Stimulated activated CD8-positive, alpha-beta memory T cell treated with anti-CD3 and anti-CD28 coated beads, Interleukin-12 subunit alpha, Interleukin-12 subunit beta, amount 100 ng/mL, for 24 hours (primary cell): ENCODE results near the gene PDE7B.

Source experiments
- DNase-seq: peaks from one replicate; pipeline ENCODE4 v3.0.0-alpha.2; 2020; ENCODE audit errors: extremely low read depth

Gene PDE7B

DNA sequence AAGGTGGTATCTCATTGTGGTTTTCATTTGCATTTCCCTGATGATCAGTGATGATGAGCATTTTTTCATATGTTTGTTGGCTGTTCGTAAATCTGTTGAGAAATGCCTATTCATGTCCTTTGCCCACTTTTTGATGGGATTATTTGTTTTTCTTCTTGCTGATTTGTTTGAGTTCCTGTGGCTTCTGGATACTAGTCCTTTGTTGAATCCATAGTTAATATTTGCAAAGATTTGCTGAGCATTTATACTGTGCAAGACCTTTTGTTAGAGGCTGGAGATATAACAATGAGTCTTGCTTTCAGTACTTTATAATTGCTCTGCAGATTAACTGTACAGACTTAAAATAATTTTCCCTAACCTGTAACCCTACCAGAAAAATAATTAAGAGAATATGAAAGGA, 35.6 kb downstream of the PDE7B start:
- no peak for DNase-seq

- DNase-seq = no peak
These were observed 37.3 kb downstream of the PDE7B start for GRCh38 chr6:135888818-135889217.

DNA sequence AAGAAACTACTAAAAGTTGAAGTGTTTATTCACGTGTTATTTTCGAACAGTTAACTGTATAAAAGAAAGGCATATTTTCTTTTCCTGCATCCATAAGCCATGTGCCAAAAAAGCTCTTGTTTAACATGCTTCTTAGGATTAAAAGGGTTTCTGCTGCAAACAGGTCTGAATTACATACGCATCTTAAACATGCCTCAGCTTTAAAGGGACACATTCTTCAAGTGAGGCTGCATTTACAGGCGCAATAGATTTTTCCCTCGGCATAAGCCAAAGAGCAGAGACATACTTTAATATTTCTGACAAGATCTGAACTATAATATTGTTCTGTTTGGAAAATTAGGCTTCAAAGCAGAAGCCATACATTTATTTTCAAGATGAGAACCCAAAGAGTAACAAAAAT, 39.4 kb downstream of the PDE7B start:
- DNase-seq = no peak

DNA sequence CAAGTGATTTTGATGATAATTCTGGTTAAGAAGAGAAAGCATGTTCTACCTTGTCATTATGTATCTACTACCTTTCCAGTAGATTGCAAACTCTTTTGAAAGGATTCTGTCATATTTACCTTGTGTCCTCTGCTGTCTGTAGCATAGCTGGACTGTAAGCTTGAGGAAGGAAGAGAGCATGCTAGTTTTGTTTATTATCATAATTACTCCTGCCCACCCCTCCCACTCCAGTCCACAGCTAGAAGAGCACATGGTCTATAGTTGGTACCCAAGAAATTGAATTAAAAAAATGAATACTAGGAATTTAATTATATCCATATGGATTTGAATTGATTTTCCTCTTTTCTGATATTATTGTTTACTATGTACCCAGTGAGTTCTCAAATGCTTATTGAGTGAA, 40.2 kb downstream of the PDE7B start:
- DNase-seq = no peak

- no peak for DNase-seq
These were observed 43.9 kb downstream of the PDE7B start for GRCh38 chr6:135895231-135895911.

- no peak for DNase-seq
These were observed 45.6 kb downstream of the PDE7B start for GRCh38 chr6:135897087-135897486.

- DNase-seq = no peak
These were observed 50.4 kb downstream of the PDE7B start for GRCh38 chr6:135901774-135902524.

GRCh38 chr6:135902756-135903331, 51.3 kb downstream of the PDE7B start:
- no peak for DNase-seq

- DNase-seq = no peak
These were observed 53.2 kb downstream of the PDE7B start for GRCh38 chr6:135904666-135905065.

GRCh38 chr6:135905604-135906300, 54.3 kb downstream of the PDE7B start:
- DNase-seq = no peak

GRCh38 chr6:135906542-135906941, 55.0 kb downstream of the PDE7B start:
- no peak for DNase-seq

GRCh38 chr6:135906972-135907465, 55.5 kb downstream of the PDE7B start:
- no peak for DNase-seq

DNA sequence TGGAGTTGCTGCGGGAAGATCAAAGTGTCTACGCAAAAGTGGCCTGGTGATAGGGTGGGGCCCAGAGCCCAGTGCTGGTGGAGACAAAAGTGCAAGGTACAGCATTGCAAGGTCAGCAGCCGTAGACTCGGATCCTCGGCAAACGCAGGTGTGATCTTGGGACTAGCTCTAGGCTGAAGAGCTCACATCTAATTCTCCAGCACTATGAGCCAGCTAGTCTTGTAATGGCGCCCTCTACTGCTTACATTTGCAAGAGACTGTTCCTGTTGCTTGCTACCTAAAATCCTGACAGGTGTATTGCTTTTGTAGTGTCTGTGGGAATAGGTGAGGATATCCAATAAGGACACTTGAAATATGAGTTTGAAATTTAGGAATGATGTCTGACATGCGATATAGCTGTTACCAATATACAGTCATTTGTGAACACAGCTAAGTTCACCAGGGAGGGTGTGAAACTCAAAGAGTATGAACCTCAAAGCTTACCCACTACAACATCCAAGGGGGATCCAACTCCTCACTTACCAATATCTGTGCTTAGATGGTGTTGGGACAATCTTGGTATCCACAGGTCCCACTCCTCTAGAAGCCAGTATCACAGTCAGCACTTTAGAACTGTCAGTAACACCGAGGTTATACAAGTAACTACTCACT, 58.4 kb downstream of the PDE7B start:
- DNase-seq = no peak

DNA sequence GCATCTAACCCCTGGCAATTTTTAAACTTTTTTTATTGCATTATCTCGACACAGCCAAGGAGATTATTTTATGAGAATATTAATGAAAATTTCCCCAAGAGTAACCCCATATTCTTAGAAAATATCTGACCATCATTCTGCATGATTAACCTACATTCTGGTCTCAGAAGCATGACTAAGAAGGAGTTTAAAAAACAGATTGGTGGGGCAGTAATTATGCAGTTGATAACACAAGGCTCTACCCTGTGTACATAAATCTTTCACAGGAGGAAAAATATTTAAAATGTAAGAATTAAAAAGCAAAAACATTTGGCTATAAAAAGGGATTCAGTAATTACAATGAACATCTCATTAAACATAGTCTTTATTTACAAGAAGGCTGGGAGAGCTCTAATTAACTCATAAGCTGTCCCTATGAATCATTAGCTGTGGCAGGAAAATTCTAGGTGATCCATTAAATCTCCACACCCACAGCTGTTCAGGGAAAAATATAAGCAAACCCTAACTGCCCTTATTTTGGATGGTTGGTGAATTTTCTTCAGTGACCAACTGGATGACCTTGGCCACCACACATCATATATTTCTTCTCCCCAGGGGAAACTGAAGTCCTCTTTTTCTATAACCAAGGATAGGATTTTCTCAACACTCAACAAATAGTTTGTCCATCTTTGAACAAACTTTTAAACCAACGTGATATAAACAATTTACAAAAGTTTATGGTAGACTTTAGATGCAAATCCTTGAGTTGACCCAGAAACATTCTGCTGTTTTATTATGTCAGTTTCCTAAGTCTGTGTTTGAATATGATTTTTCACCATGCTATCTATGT, 59.5 kb downstream of the PDE7B start:
- DNase-seq = no peak

GRCh38 chr6:135913785-135914184, 62.3 kb downstream of the PDE7B start:
- no peak for DNase-seq

- DNase-seq = no peak
These were observed 67.5 kb downstream of the PDE7B start for GRCh38 chr6:135919026-135919425.

- no peak for DNase-seq
These were observed 69.2 kb downstream of the PDE7B start for GRCh38 chr6:135920689-135921088.

DNA sequence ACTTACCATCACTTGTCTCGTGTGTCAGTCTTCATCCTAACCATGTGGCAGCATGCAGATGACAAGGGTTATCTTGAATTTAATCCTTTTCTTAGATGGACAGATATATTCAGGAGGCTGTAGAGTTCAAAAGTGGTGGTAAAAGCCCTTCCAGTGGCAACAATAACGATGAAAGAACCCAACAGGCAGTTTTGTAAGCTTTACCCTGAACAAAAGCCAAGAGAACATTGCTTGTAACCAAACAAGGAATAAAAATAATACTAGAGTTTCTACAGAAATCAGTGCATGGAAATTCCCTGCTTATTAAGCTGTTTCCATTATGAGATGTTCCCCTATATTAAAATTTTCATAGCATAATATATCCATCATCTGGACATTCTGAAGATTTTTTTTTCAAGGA, 69.7 kb downstream of the PDE7B start:
- DNase-seq = no peak

GRCh38 chr6:135922174-135922573, 70.7 kb downstream of the PDE7B start:
- no peak for DNase-seq

GRCh38 chr6:135922746-135923145, 71.2 kb downstream of the PDE7B start:
- no peak for DNase-seq

- DNase-seq = no peak
These were observed 81.2 kb downstream of the PDE7B start for GRCh38 chr6:135932651-135933050.
